ENCODE measurements around the gene PTPDC1. TPM values are rescaled to one million over a fixed set of nuclear protein-coding genes. Genes with fewer than 3 reads are reported as not detected.
"Not testable (repeated sequence)": the region's sequence is repeated elsewhere in the genome, so short reads cannot be mapped to it uniquely, and the experiment has no call there.

PTPDC1 gene
- total RNA-seq, 4 donors from 2014 or later = 7.6 to 19.9 (median 12.0) TPM

DNA sequence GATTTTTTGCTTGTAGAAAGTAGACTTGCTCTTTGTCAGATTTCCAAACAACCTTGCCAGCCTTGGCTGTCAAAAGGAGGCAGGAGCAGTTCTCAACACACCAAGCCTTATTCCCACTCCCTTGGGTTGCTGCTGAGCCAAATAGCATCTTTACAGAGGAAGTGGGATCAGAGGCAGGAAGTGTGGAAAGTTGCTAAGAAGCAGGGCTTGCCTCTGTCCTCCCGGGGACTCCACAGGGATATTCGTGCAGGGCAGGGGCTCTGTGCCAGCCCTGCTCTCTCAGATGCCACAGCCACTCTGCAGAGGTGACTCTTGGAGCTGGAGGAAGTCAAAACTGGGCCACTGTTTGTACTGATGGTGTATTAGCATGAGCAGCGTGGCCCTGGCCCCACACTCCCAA is 24.3 kb downstream of the PTPDC1 start:
- no peak for DNase-seq (ENCODE audit: low spot score)

GRCh38 chr9:94110821-94111252 is 26.6 kb downstream of the PTPDC1 start:
- peak; percentile 91 for ATAC-seq (ENCODE audit: low FRiP score)
- no peak for DNase-seq (ENCODE audit: low spot score)
- TF ChIP-seq CTCF (IDR thresholded peaks at IDR 0.05) = no peak

More for the DNA sequence above, 24.3 kb downstream of the PTPDC1 start:
- no peak for TF ChIP-seq CTCF (IDR thresholded peaks at IDR 0.05)
- no peak for ATAC-seq (ENCODE audit: low FRiP score)

DNA sequence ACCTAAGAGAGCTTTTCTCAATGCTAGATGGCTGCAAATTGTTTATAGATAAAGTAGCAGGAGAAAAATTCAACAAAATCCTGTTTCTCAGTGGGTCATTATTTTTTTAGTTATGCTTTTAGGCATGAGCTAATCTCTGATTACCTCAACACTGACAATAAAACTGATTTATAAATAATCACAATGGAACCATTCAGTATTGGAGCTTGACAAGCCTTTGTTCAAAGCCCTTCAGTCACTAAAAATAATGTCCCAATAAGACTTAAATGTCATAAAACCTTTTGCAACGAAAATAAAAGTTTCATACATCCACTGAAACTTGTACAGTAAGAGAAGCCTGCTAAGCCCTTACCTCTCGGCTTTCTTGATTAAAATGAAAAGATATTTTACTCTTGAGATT is 27.2 kb downstream of the PTPDC1 start:
- ATAC-seq (ENCODE audit: low FRiP score) (no peak), DNase-seq (ENCODE audit: low spot score) (no peak)
- no peak for TF ChIP-seq CTCF (IDR thresholded peaks at IDR 0.05)

DNA sequence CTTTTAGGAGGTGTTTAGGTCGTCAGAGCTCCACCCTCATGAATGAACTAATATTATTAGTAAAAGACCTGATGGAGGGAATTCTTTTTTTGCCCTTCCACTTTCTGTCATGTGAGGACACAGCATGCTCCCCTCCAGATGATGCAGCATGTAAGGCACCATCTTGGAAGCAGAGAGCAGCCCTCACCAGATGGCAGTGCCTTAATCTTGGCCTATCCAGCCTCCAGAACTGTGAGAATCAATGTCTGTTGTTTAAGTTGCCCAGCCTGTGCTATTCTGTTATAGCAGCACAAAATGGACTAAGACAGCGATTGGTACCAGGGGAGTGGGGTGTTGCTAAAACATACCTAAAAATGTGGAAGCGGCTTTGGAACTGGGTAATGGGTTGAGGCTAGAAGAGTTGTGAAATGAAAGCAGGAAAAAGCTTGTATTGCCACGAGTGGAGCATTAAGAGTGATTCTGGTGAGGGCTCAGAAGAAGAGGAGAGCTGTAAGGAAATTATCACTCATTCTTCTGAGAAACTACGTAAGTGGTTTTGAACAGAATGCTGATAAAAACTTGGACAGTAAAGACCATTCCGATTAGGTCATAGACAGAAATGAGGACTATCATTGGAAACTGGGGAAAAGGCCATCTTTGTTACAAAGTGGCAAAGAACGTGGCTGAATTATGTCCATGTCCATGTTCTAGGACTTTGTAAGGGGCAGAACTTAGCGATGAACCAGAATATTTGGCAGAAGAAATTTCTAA is 28.6 kb downstream of the PTPDC1 start:
- ATAC-seq (ENCODE audit: low FRiP score) = peak; percentile 55
- TF ChIP-seq CTCF (IDR thresholded peaks at IDR 0.05) = no peak

GRCh38 chr9:94120088-94120487 is 35.8 kb downstream of the PTPDC1 start:
- DNase-seq (ENCODE audit: low spot score); ATAC-seq (ENCODE audit: low FRiP score): not testable (repeated sequence)

More for the DNA sequence above, 28.6 kb downstream of the PTPDC1 start:
- no peak for DNase-seq (ENCODE audit: low spot score)

- no peak for TF ChIP-seq CTCF (IDR thresholded peaks at IDR 0.05)
- no peak for ATAC-seq (ENCODE audit: low FRiP score)
- DNase-seq (ENCODE audit: low spot score) = no peak
Measured at GRCh38 chr9:94120854-94121376, 36.7 kb downstream of the PTPDC1 start.

- no peak for DNase-seq (ENCODE audit: low spot score)
- no peak for TF ChIP-seq CTCF (IDR thresholded peaks at IDR 0.05)
- no peak for ATAC-seq (ENCODE audit: low FRiP score)
Measured at GRCh38 chr9:94126844-94127243, 42.6 kb downstream of the PTPDC1 start.

Measured in omental fat pad (tissue), 4 donors.